Smooth muscle cell (in vitro differentiated cells): ENCODE data around the gene INPP5D. TPM values are rescaled to one million over a fixed set of nuclear protein-coding genes. Genes with fewer than 3 reads are reported as not detected.

Experiments used
- DNase-seq: peaks from one replicate; lab custom pipeline; 2025; ENCODE audit not compliant: unreplicated experiment; lab: John Stamatoyannopoulos, UW
- H2AFZ ChIP-seq: fragments of 200-600 bp; sonication (generic); 2 replicates; pipeline ENCODE4 v1.6.0; 2016; ENCODE audit warnings: antibody characterized with exemption, low read depth, mild to moderate bottlenecking
- H3F3A ChIP-seq: fragments of 200-600 bp; sonication (generic); 2 replicates; pipeline ENCODE4 v1.6.0; 2017; ENCODE audit warnings: antibody characterized with exemption, low read depth
- H3K27ac ChIP-seq: fragments of 200-600 bp; sonication (generic); 2 replicates; pipeline ENCODE4 v1.5.1; 2016; ENCODE audit warnings: low read depth, mild to moderate bottlenecking
- H3K27me3 ChIP-seq: fragments of 200-600 bp; sonication (generic); 2 replicates; pipeline ENCODE4 v1.6.1; 2016; ENCODE audit warnings: low read depth, mild to moderate bottlenecking
- H3K36me3 ChIP-seq: fragments of 200-600 bp; sonication (generic); 2 replicates; pipeline ENCODE4 v1.5.1; 2016; ENCODE audit warnings: low read depth
- H3K4me1 ChIP-seq: fragments of 200-600 bp; sonication (generic); 2 replicates; pipeline ENCODE4 v1.5.1; 2016; ENCODE audit warnings: low read depth
- H3K4me2 ChIP-seq: fragments of 200-600 bp; sonication (generic); 2 replicates; pipeline ENCODE4 v1.6.0; 2016; ENCODE audit warnings: mild to moderate bottlenecking
- H3K4me3 ChIP-seq: fragments of 200-600 bp; sonication (generic); 2 replicates; pipeline ENCODE4 v1.5.1; 2016; ENCODE audit warnings: mild to moderate bottlenecking
- H3K79me2 ChIP-seq: fragments of 200-600 bp; sonication (generic); 2 replicates; pipeline ENCODE4 v1.6.0; 2016; ENCODE audit warnings: low read depth, mild to moderate bottlenecking
- H3K9ac ChIP-seq: fragments of 200-600 bp; sonication (generic); 2 replicates; pipeline ENCODE4 v1.6.0; 2016; ENCODE audit warnings: low read depth
- H3K9me3 ChIP-seq: fragments of 200-600 bp; sonication (generic); replicated peaks from 2 replicates; pipeline ENCODE4 v1.5.1; 2016; ENCODE audit warnings: low read depth
- H4K20me1 ChIP-seq: fragments of 200-600 bp; sonication (generic); 2 replicates; pipeline ENCODE4 v1.6.0; 2016; ENCODE audit warnings: low read depth
- CTCF ChIP-seq: fragments of 200-600 bp; sonication (generic); IDR thresholded peaks from 2 replicates; pipeline ENCODE4 v1.5.1; 2017; ENCODE audit warnings: borderline replicate concordance, mild to moderate bottlenecking, antibody characterized with exemption; ENCODE audit not compliant: insufficient read depth, poor library complexity, severe bottlenecking
- WGBS: methylation state at CpG from one replicate; pipeline ENCODE4 v1.1.7; 2016; ENCODE audit warnings: low lambda C conversion rate; 5-methylcytosine and 5-hydroxymethylcytosine counted together
- polyA plus RNA-seq: library from polyadenylated mRNA; unstranded; fragments of >200 nt; fragmentation: Nextera tagmentation; extraction: Ambion mirVana; gene quantifications from 2 replicates; pipeline ENCODE4 v1.2.1, GENCODE V29; 2016
- total RNA-seq: library from RNA; depleted of rRNA; stranded (reverse); fragments of >200 nt; gene quantifications from 2 replicates; pipeline ENCODE4 v1.2.3, GENCODE V29; 2014

INPP5D gene
- total and polyA plus RNA-seq, 2 experiments from 2014 or later = 5.6 to 17.8 TPM

GRCh38 chr2:233242231-233242927 is 182.2 kb downstream of the INPP5D start:
- Histone ChIP-seq H4K20me1 (no peaks in the 10 kb centered on the region), H3K4me3 (no peak overlapping the region), H3K36me3 (no peaks in the 10 kb centered on the region), H3K79me2 (no peaks in the 10 kb centered on the region), H3K27ac (no peak overlapping the region), H2AFZ (no peak overlapping the region), H3F3A (no peaks in the 10 kb centered on the region), H3K9ac (no peak overlapping the region), H3K4me1 (no peaks in the 10 kb centered on the region), H3K4me2 (no peak overlapping the region), H3K9me3 (no peaks in the 10 kb centered on the region), H3K27me3 (no peaks in the 10 kb centered on the region)
- 85% methylated on average over 14 of the region's 14 CpGs for WGBS
- DNase-seq = no peak
- TF ChIP-seq CTCF = no peak

- Histone ChIP-seq H3K4me2 (no peak overlapping the region), H2AFZ (peak overlapping the region; percentile 12), H3K4me3 (no peak overlapping the region), H3K27me3 (no peaks in the 10 kb centered on the region), H3K9ac (peak overlapping the region; percentile 17), H3K79me2 (no peaks in the 10 kb centered on the region), H3K36me3 (no peaks in the 10 kb centered on the region), H3K9me3 (no peaks in the 10 kb centered on the region), H3K27ac (no peak overlapping the region), H4K20me1 (no peaks in the 10 kb centered on the region), H3F3A (no peaks in the 10 kb centered on the region), H3K4me1 (no peaks in the 10 kb centered on the region)
- DNase-seq = no peak
- TF ChIP-seq CTCF = no peak
- 76% methylated on average over 4 of the region's 4 CpGs for WGBS
Measured at GRCh38 chr2:233243348-233243747, 183.2 kb downstream of the INPP5D start.

GRCh38 chr2:233244818-233245217 is 184.7 kb downstream of the INPP5D start:
- Histone ChIP-seq H3K27ac (peak overlapping the region; percentile 43), H3K9ac (no peak overlapping the region), H3K4me2 (no peak overlapping the region), H3F3A (no peaks in the 10 kb centered on the region), H4K20me1 (no peaks in the 10 kb centered on the region), H3K9me3 (no peaks in the 10 kb centered on the region), H3K4me1 (no peaks in the 10 kb centered on the region), H3K4me3 (no peak overlapping the region), H2AFZ (no peak overlapping the region), H3K27me3 (no peaks in the 10 kb centered on the region), H3K36me3 (no peaks in the 10 kb centered on the region), H3K79me2 (no peaks in the 10 kb centered on the region)
- WGBS = 56% methylated on average over 5 of the region's 5 CpGs
- DNase-seq = no peak
- no peak for TF ChIP-seq CTCF

GRCh38 chr2:233245406-233245805 is 185.3 kb downstream of the INPP5D start:
- TF ChIP-seq CTCF = no peak
- Histone ChIP-seq H2AFZ (no peak overlapping the region), H3K4me1 (no peaks in the 10 kb centered on the region), H3K27ac (peak overlapping the region; percentile 43), H3F3A (no peaks in the 10 kb centered on the region), H3K4me3 (no peak overlapping the region), H3K9me3 (no peaks in the 10 kb centered on the region), H4K20me1 (no peaks in the 10 kb centered on the region), H3K27me3 (no peaks in the 10 kb centered on the region), H3K79me2 (no peaks in the 10 kb centered on the region), H3K36me3 (no peaks in the 10 kb centered on the region), H3K4me2 (no peak overlapping the region), H3K9ac (no peak overlapping the region)
- DNase-seq = no peak
- WGBS = 65% methylated on average over 6 of the region's 6 CpGs
